Calu3 (cell line): ENCODE measurements around the gene UTP4. TPM values are rescaled to one million over a fixed set of nuclear protein-coding genes. Genes with fewer than 3 reads are reported as not detected.

Experiments used
- BruUV-seq: library from RNA; stranded (reverse); fragments of 400-500 nt; replicated peaks from 2 replicates; lab custom pipeline; 2021; lab: Mats Ljungman, UMichigan
- CTCF ChIA-PET: fragments of 300-600 bp; sonication (Branson Sonifier 250); formaldehyde crosslinking; loops from one replicate; lab custom pipeline; 2022; ENCODE audit warnings: antibody characterized with exemption; lab: Charles Lee
- DNase-seq: peaks from one replicate; pipeline ENCODE4 v3.0.0; 2022
- H3K27ac Mint-ChIP-seq: one replicate; pipeline ENCODE4 v1.8.0; 2022; ENCODE audit warnings: mixed read lengths; ENCODE audit not compliant: unreplicated experiment
- H3K27me3 Mint-ChIP-seq: one replicate; pipeline ENCODE4 v1.8.0; 2022; ENCODE audit warnings: mixed read lengths; ENCODE audit not compliant: unreplicated experiment
- H3K36me3 Mint-ChIP-seq: one replicate; pipeline ENCODE4 v1.8.0; 2022; ENCODE audit warnings: mild to moderate bottlenecking, moderate library complexity, mixed read lengths; ENCODE audit not compliant: insufficient read depth, unreplicated experiment
- H3K4me1 Mint-ChIP-seq: one replicate; pipeline ENCODE4 v1.8.0; 2022; ENCODE audit warnings: mild to moderate bottlenecking, low read depth, mixed read lengths; ENCODE audit not compliant: unreplicated experiment
- H3K4me3 Mint-ChIP-seq: one replicate; pipeline ENCODE4 v1.8.0; 2022; ENCODE audit warnings: mild to moderate bottlenecking, low read depth, moderate library complexity, mixed read lengths; ENCODE audit not compliant: unreplicated experiment
- H3K9me3 Mint-ChIP-seq: one replicate; pipeline ENCODE4 v1.8.0; 2022; ENCODE audit warnings: low read depth, mixed read lengths; ENCODE audit not compliant: unreplicated experiment
- CTCF ChIP-seq: fragments of 200-600 bp; IDR thresholded peaks from one replicate; pipeline ENCODE4 v1.8.0; 2022; ENCODE audit warnings: antibody characterized with exemption; ENCODE audit not compliant: unreplicated experiment
- intact Hi-C: fragments of 100-400 bp; cut with micrococcal nuclease; formaldehyde crosslinking; loops from one replicate; pipeline ENCODE4 v1.10.0; 2022; ENCODE audit not compliant: unreplicated experiment
- total RNA-seq: library from RNA; stranded (reverse); gene quantifications from 2 replicates; pipeline ENCODE4 v1.2.3, GENCODE V29; 2022

Gene UTP4
- total RNA-seq, 1 experiment from 2014 or later: 116 TPM

DNA sequence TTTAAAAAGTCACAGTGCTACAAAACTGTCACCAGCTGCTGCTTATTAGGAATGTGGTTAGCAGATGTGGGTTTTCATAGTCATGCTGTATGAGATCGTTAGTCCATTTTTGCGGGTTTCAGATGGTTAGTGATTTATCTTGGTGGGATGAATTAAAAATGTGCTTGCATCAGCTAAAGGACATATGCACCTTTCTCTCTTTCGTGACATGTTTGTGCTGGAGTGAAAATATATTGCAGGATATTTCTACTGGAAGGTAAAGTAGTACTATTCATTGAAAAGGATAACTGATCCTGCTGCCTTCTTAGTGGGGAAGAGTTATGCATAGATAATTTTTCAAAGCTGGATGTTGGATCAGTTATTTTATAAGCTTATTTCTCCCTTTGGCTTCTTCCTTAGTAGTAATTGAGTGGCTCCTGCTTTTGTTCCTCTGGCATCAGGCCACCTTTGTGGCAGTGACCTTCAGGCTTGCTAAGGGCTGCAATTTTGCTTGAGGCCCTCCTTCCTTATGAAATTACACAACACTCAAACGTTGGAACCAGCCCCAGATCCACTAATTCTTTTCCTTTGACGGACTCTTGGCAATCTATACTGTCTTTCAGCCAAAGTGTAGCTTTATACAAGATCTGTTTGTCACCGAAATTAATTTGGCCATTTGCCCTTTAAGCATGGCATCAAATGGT lies 47.0 kb downstream of the UTP4 start:
- H3K27ac Mint-ChIP-seq: no peak overlapping the region
- no peak for TF ChIP-seq CTCF
- CTCF ChIA-PET: no interaction called here
- no peak overlapping the region for H3K4me3 Mint-ChIP-seq
- no TSS peak for BruUV-seq
- H3K4me1 Mint-ChIP-seq: peaks cover 12% of the 10 kb centered on the region
- H3K36me3 Mint-ChIP-seq: peaks cover 13% of the 10 kb centered on the region
- peak; percentile 44 for DNase-seq
- H3K27me3 Mint-ChIP-seq: no peaks in the 10 kb centered on the region
- intact Hi-C loops: no loop called here
- no peaks in the 10 kb centered on the region for H3K9me3 Mint-ChIP-seq

DNA sequence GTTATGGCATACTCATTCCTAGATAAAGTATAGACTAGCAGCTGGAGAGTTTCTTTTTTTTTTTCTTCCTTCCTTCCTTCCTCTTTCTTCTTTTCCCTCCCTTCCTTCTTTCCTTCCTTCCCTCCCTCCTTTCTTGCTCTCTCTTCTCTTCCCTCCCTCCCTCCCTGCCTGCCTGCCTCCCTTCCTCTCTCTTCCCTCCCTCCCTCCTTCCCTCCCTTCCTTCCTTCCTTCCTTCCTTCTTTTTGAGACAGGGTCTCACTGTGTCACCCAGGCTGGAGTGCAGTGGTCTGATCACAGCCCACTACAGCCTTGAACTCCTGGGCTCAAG lies 47.5 kb downstream of the UTP4 start:
- no peak overlapping the region for H3K27ac Mint-ChIP-seq
- peaks cover 12% of the 10 kb centered on the region for H3K4me1 Mint-ChIP-seq

DNA sequence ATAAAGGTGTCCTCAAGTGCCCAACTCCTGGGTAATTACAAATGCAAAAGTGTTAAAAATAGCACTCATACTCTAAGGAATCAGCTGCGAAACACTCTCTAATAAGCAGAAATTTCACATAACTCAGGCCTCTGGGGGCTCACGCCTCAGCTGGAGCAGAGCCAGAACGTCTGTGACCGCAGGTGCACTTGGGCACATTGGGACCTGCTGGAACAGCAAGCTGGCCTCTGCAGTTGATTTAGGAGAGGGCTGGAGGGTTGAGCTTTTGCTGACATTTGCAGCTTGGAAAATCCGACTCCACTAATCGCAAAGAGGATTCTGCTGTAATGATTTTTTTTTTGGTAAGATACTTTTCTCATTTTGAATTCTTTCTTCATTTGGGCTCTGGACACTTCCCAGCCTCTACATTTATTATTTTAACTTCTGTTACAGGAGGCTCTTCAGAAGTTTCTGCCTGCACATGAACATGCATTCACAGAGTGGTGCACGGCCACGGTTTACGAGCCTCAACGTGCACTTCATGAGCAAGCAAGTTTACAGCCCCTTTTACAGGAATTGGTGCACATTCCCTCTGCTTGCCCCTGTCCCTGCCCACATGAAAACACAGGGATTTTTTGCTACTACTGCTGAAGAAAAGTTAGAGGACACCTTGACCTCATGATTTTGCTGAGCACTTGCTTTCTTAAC lies 50.4 kb downstream of the UTP4 start:
- CTCF ChIA-PET: interaction anchor here (0.7 kb wide), 1 partner anchor 261 kb away, joined by 3 read pairs; no protein-coding TSS in a partner anchor
- intact Hi-C loops: no loop called here
- Mint-ChIP-seq H3K9me3 (no peaks in the 10 kb centered on the region), H3K4me1 (peaks cover 18% of the 10 kb centered on the region), H3K36me3 (peaks cover 16% of the 10 kb centered on the region), H3K27ac (no peak overlapping the region), H3K4me3 (no peak overlapping the region), H3K27me3 (no peaks in the 10 kb centered on the region)
- TF ChIP-seq CTCF: no peak
- BruUV-seq: no TSS peak
- DNase-seq: no peak

More for the DNA sequence above, 47.5 kb downstream of the UTP4 start:
- no TSS peak for BruUV-seq
- DNase-seq: no peak
- Mint-ChIP-seq H3K4me3 (no peak overlapping the region), H3K27me3 (no peaks in the 10 kb centered on the region), H3K9me3 (no peaks in the 10 kb centered on the region), H3K36me3 (peaks cover 13% of the 10 kb centered on the region)
- no peak for TF ChIP-seq CTCF
- intact Hi-C loops: no loop called here
- CTCF ChIA-PET: no interaction called here

DNA sequence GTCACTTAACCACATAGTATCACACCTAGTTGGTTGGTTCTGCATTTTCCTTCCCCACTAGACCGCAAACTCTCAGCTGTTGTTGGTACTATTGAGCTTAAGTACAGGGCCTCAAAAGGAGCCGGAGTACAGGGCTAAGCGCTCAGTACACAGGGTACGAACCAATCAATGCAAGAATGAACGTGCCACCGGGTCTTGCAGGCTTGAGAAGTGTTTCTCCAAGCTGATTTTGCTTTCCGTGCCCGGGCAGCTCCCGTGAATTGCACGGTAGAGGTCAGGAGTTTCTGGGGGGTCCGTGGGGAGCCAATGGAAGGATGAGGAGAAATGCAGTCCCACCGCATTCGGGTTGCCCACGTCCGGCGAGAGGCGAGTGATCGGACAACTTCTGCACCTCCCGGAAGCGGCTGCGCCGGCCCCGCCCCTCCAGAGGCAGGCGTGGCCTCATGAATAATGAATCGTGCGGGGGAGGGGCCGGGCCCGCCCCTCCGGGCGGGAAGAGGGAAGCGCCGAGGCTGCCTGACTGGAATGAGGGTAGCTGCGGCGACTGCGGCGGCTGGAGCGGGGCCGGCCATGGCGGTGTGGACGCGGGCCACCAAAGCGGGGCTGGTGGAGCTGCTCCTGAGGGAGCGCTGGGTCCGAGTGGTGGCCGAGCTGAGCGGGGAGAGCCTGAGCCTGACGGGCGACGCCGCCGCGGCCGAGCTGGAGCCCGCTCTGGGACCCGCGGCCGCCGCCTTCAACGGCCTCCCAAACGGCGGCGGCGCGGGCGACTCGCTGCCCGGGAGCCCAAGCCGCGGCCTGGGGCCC lies 54.4 kb downstream of the UTP4 start, which contains the start of gene SNTB2:
SNTB2 (plus strand) TSS at position 523 of the 804 bp plus-strand sequence; CDS start at position 526, 3 bp downstream.
- no peak for TF ChIP-seq CTCF
- DNase-seq: peak; percentile 98
- Mint-ChIP-seq H3K27me3 (no peaks in the 10 kb centered on the region), H3K4me1 (peaks cover 27% of the 10 kb centered on the region), H3K36me3 (peaks cover 30% of the 10 kb centered on the region), H3K9me3 (no peaks in the 10 kb centered on the region), H3K4me3 (peak within 1 kb of the TSS; percentile 88), H3K27ac (peak within 1 kb of the TSS; percentile 91)
- intact Hi-C loops: no loop called here
- TSS peak; percentile 95 for BruUV-seq
- CTCF ChIA-PET: interaction anchor here (0.6 kb wide), 1 partner anchor 272 kb away, joined by 3 read pairs; no protein-coding TSS in a partner anchor
